ENCODE results near the gene ATP1A4. TPM values are rescaled to one million over a fixed set of nuclear protein-coding genes. Genes with fewer than 3 reads are reported as not detected.

ATP1A4 gene
- total and polyA plus RNA-seq, 2 of the 13 experiments (the other 11 are each of a cell fraction or from before 2014, with no cell fraction given): not detected

DNA sequence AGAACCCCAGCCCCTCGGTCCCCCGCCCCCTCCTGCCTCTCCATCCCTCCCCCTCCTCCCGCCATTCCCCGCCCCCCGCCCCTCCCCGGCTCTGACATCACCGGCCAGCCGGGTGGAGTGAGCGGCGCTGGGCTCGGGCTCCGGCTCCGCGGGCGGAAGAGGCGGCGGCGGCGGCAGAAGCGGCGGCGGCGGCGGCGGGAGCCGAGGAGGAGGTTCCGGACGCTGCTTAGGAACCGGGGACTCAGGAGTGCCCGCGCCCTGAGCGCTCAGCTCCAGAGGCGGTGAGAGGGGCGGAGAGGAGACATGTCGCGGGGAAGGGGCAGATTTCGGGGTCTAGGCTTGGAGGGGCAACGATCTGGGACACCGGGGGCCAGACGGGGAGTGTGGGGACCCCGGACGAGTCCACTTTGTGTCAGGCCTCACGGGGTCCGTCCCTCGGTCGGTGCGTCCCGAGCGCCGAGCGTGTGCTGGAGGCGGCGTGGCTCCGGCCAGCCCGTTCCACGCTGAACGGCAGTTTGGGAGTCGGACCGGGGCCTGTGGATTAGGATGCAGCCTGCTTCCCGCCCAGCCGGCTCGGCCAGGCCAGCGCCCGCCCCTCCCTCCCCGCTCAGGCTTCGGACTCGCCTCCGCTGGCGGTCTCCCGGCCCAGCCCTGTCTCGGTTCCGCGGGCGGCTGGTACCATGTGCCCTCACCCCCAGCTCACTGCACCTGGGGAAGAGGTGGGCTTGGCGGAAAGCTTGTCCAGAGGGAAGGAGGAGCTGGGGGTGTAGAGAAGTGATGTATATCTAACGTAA lies 54.0 kb downstream of the ATP1A4 start, which contains the start of gene PEA15 (continued):
- TF ChIP-seq, protein P1, sequence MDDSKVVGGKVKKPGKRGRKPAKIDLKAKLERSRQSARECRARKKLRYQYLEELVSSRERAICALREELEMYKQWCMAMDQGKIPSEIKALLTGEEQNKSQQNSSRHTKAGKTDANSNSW (CRISPR knock-in tag; IDR thresholded peaks at IDR 0.05; ENCODE audit: borderline replicate concordance): no peak
- TF ChIP-seq CHCHD3 (CRISPR knock-in tag; IDR thresholded peaks at IDR 0.05) (no peak), ZNF501 (CRISPR knock-in tag; IDR thresholded peaks at IDR 0.05) (0 out of 2 replicates have a peak, but pooled peaks have one; percentile 51), JUND (CRISPR knock-in tag; IDR thresholded peaks at IDR 0.05) (peak; percentile 10; the same call in 1 of the 2 replicates), ZNF660 (CRISPR knock-in tag; IDR thresholded peaks at IDR 0.05; ENCODE audit: borderline replicate concordance, low read depth) (no peak), TCF7 (IDR thresholded peaks at IDR 0.05; ENCODE audit: low read depth) (no peak), ZFY (CRISPR knock-in tag; IDR thresholded peaks at IDR 0.05) (peak; percentile 87), ZNF607 (CRISPR knock-in tag; IDR thresholded peaks at IDR 0.05; ENCODE audit: borderline replicate concordance) (peak; percentile 73; the same call in 1 of the 2 replicates), PHF20 (CRISPR knock-in tag; IDR thresholded peaks at IDR 0.05) (peak; percentile 40), CHD4 (IDR thresholded peaks at IDR 0.05; ENCODE audit: borderline replicate concordance, low read length) (no peak), WIZ (CRISPR knock-in tag; IDR thresholded peaks at IDR 0.05) (no peak), YEATS2 (CRISPR knock-in tag; IDR thresholded peaks at IDR 0.05; ENCODE audit: borderline replicate concordance) (peak; percentile 39; the same call in 1 of the 2 replicates), DR1 (CRISPR knock-in tag; IDR thresholded peaks at IDR 0.05) (no peak), ZNF761 (CRISPR knock-in tag; conservative IDR thresholded peaks at IDR 0.05) (peak; percentile 63; the same call in 1 of the 2 replicates), FOXC1 (CRISPR knock-in tag; IDR thresholded peaks at IDR 0.05; ENCODE audit: borderline replicate concordance) (peak; percentile 20; the same call in 1 of the 2 replicates), ZNF782 (CRISPR knock-in tag; IDR thresholded peaks at IDR 0.05; ENCODE audit: borderline replicate concordance) (no peak), NFATC3 (CRISPR knock-in tag; IDR thresholded peaks at IDR 0.05) (no peak), TBX2 (CRISPR knock-in tag; IDR thresholded peaks at IDR 0.05; ENCODE audit: borderline replicate concordance) (0 out of 2 replicates have a peak, but pooled peaks have one; percentile 30), HMGA1 (CRISPR knock-in tag; conservative IDR thresholded peaks at IDR 0.05) (no peak)
- TF ChIP-seq, protein P2, sequence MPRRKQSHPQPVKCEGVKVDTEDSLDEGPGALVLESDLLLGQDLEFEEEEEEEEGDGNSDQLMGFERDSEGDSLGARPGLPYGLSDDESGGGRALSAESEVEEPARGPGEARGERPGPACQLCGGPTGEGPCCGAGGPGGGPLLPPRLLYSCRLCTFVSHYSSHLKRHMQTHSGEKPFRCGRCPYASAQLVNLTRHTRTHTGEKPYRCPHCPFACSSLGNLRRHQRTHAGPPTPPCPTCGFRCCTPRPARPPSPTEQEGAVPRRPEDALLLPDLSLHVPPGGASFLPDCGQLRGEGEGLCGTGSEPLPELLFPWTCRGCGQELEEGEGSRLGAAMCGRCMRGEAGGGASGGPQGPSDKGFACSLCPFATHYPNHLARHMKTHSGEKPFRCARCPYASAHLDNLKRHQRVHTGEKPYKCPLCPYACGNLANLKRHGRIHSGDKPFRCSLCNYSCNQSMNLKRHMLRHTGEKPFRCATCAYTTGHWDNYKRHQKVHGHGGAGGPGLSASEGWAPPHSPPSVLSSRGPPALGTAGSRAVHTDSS (CRISPR knock-in tag; conservative IDR thresholded peaks at IDR 0.05): no peak
- TF ChIP-seq, protein P3, sequence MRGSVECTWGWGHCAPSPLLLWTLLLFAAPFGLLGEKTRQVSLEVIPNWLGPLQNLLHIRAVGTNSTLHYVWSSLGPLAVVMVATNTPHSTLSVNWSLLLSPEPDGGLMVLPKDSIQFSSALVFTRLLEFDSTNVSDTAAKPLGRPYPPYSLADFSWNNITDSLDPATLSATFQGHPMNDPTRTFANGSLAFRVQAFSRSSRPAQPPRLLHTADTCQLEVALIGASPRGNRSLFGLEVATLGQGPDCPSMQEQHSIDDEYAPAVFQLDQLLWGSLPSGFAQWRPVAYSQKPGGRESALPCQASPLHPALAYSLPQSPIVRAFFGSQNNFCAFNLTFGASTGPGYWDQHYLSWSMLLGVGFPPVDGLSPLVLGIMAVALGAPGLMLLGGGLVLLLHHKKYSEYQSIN (CRISPR knock-in tag; IDR thresholded peaks at IDR 0.05; ENCODE audit: borderline replicate concordance): no peak
- TF ChIP-seq, protein P4, sequence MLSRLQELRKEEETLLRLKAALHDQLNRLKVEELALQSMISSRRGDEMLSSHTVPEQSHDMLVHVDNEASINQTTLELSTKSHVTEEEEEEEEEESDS (CRISPR knock-in tag; IDR thresholded peaks at IDR 0.05; ENCODE audit: borderline replicate concordance): no peak
- TF ChIP-seq, protein P5, sequence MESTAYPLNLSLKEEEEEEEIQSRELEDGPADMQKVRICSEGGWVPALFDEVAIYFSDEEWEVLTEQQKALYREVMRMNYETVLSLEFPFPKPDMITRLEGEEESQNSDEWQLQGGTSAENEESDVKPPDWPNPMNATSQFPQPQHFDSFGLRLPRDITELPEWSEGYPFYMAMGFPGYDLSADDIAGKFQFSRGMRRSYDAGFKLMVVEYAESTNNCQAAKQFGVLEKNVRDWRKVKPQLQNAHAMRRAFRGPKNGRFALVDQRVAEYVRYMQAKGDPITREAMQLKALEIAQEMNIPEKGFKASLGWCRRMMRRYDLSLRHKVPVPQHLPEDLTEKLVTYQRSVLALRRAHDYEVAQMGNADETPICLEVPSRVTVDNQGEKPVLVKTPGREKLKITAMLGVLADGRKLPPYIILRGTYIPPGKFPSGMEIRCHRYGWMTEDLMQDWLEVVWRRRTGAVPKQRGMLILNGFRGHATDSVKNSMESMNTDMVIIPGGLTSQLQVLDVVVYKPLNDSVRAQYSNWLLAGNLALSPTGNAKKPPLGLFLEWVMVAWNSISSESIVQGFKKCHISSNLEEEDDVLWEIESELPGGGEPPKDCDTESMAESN (CRISPR knock-in tag; conservative IDR thresholded peaks at IDR 0.05): 0 out of 2 replicates have a peak, but pooled peaks have one; percentile 39
- TF ChIP-seq, protein P6, sequence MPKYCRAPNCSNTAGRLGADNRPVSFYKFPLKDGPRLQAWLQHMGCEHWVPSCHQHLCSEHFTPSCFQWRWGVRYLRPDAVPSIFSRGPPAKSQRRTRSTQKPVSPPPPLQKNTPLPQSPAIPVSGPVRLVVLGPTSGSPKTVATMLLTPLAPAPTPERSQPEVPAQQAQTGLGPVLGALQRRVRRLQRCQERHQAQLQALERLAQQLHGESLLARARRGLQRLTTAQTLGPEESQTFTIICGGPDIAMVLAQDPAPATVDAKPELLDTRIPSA (CRISPR knock-in tag; IDR thresholded peaks at IDR 0.05; ENCODE audit: borderline replicate concordance): no peak

Measured in HepG2 (cell line).